ENCODE measurements around the gene SAP30.

DNA sequence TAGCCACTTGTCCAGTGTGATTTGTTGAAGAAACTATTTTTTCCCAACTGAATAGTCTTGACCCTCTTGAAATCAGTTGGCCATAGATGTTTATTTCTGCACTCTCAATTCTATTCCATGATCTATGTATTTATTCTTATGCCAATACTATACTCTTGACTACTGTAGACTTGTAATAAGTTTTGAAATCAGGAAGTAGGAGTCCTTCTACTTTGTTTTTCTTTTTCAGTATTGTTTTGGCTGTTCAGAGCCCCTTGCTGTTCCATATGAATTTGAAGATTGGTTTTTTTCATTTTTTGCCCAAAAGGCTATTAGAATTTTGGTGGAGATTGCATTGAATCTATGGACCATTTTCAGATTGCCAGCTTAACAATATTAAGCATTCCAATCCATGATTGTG is 10.2 kb downstream of the SAP30 start:
- TF ChIP-seq, protein P1, sequence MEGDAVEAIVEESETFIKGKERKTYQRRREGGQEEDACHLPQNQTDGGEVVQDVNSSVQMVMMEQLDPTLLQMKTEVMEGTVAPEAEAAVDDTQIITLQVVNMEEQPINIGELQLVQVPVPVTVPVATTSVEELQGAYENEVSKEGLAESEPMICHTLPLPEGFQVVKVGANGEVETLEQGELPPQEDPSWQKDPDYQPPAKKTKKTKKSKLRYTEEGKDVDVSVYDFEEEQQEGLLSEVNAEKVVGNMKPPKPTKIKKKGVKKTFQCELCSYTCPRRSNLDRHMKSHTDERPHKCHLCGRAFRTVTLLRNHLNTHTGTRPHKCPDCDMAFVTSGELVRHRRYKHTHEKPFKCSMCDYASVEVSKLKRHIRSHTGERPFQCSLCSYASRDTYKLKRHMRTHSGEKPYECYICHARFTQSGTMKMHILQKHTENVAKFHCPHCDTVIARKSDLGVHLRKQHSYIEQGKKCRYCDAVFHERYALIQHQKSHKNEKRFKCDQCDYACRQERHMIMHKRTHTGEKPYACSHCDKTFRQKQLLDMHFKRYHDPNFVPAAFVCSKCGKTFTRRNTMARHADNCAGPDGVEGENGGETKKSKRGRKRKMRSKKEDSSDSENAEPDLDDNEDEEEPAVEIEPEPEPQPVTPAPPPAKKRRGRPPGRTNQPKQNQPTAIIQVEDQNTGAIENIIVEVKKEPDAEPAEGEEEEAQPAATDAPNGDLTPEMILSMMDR (optimal IDR thresholded peaks at IDR 0.05 in 1 of 3, IDR thresholded peaks at IDR 0.05 in 1 of 3, conservative IDR thresholded peaks at IDR 0.05 in 1 of 3; ENCODE audit: extremely low read depth in 1 of 3, insufficient read depth in 2 of 3, low read length in 3 of 3): no peak
- no peak for TF ChIP-seq EZH2 (IDR thresholded peaks at IDR 0.05; ENCODE audit: low read length)

All from keratinocyte (primary cell).